HG02884 (cell line): ENCODE results near the gene MARK3.
A peak's percentile ranks its signal among the peaks of the same experiment; 100 is the strongest.
"Not testable (repeated sequence)": the region's sequence is repeated elsewhere in the genome, so short reads cannot be mapped to it uniquely, and the experiment has no call there.

ENCODE experiments used
- ATAC-seq: cut with Tn5 transposase; IDR thresholded peaks from one replicate; pipeline ENCODE4 v1.9.1; 2021; ENCODE audit warnings: mild to moderate bottlenecking, moderate library complexity; ENCODE audit not compliant: unreplicated experiment

MARK3 gene

DNA sequence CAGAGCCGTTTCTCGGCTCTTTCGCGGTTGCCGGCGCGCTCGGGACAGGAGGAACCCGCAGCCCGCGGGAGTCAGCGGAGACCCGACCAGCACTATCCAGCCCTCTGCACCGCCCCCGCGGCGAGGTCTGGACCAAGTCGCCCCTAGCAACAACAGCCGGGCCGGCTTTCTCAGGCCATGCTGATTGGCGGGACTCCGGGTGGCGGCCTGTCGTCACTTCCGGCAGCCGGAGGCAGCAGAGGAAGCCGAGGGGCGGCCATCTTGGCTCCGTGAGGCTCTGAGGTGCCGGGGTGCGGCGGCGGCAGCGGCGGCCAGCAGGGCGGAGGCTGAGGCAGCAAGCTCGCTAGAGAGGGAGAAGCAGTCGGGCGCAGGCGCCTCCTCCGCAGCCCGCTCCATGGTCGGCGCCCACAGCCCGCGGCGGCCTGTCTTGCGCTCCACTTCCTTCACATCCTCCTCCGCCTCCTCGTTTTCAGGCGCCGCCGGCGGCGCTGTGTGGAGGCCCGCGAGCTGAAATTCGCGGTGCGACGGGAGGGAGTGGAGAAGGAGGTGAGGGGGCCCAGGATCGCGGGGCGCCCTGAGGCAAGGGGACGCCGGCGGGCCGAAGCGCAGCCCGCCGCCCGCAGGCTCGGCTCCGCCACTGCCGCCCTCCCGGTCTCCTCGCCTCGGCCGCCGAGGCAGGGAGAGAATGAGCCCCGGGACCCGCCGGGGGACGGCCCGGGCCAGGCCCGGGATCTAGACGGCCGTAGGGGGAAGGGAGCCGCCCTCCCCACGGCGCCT, at the start of gene MARK3:
Gene MARK3 (plus strand): TSS at position 264 of the 777 bp plus-strand sequence. CDS start 615 bp downstream, outside the sequence.
- ATAC-seq, result peak; percentile 92

DNA sequence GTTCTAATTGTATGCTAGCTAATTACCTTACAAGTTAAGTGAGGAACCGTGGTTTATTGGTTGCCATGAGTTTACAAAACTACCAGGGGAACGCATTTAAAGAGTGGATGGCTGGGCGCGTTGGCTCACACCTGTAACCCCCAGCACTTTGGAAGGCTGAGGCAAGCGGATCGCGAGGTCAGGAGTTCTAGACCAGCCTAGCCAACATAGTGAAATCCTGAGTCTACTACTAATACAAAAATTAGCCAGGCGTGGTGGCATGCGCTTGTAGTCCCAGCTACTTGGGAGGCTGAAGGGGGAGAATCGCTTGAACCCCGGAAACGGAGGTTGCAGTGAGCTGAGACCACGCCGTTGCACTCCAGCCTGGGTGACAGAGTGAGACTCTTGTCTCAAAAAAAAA, 49.0 kb upstream of the MARK3 start:
- ATAC-seq, result no peak

DNA sequence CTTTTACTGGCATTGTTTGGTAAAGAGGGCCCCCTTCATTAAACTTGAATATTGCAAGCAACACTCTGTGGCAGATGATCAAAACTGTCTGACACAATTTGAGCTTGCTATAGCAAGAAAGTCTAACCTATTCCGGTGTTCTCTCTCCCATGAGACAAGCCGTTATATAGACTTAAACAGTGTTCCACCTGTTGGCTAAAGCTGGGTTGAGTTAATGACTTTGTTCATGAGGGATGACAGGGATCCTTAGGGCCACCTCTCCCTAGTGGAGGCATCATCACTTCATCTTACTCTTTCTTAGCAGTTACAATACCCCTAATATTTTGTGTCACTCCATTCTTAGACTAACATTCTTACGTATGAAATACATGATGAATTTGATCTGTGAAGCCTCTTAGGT, 47.4 kb upstream of the MARK3 start:
- ATAC-seq, result no peak

DNA sequence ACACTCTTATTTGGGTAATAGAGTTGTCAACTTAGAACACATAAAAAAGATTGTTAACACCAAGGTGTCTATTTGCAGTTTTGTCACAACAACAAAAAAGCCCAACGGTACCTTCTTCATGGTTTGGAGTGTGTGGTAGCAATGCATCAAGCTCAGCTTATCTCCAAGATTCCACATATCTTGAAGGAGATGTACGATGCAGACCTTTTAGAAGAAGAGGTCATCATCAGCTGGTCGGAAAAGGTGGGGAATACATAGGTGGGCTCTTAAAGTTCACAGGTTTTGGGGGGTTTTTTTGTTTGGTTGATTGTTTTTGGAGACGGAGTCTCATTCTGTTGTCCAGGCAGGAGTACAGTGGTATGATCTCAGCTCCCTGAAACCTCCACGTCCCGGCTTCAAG, 45.7 kb upstream of the MARK3 start:
- ATAC-seq, result no peak

DNA sequence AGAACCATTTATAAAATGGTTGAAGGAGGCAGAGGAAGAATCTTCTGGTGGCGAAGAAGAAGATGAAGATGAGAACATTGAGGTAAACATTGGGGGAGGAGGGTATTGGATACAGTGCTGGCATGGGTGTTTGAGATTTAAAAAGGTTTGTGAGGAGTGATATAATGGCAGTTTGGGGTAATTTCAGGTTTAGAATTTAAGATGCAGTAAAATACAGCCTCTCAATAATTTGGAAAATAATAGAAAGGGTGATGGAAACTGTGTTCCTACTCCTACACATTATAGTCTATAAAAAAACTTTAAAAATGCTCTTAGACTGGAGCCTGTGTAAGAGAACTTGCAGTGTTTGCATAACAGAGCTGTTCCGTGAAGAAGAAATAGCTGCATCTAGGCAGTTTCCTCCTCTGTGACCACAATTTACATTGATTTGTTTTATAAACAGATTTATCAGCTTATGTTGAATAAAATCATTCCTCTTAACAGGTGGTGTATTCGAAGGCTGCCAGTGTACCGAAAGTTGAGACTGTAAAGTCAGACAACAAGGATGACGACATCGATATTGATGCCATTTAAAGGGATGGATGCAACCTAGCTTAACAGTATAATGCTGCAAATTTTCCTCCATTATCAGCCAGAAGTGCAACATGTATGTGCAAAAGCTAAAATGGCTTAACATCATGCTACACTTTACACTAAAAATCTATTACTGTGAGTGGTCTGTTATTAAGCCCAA, 44.6 kb upstream of the MARK3 start:
- ATAC-seq, result no peak

DNA sequence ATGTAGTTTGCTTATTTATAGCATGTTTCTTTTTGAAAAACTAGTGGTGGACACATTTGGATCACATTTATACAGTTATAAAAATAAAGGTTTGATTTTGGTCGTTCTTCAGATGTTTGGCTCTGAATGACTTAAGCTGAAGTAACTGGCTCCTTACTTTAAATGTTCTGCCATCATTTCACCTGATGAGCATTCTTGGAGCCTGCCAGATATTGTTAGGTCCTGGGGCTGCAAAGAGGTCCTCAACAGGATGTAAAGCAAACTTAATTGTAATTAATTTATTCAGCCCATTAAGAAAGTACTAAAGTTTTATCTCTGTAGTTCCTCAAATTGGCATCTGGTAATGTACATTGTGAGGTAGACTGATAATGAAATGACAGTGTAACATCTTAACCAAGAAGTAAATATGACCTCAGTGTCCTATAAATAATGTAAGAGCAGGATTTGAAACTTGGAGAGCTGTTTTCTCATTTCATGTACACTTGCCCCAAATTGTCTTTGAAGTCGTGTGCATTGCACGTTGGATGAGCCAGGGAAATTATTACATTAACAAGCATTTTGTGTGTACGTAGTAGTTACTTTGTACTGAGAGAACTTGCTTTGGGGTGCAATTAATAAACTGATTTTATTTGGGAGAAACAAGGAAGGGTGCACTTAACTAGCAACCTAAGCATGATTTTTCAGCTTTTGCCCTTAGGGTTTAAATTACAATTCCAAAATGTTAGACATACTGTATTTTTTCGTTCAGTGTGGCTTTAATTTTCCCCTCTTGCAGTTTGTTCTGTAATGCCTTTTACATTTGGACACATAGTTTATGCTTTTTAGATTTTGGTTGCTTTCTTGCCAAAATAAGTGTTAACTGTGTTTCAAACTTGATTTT, 43.7 kb upstream of the MARK3 start:
- ATAC-seq, result no peak

DNA sequence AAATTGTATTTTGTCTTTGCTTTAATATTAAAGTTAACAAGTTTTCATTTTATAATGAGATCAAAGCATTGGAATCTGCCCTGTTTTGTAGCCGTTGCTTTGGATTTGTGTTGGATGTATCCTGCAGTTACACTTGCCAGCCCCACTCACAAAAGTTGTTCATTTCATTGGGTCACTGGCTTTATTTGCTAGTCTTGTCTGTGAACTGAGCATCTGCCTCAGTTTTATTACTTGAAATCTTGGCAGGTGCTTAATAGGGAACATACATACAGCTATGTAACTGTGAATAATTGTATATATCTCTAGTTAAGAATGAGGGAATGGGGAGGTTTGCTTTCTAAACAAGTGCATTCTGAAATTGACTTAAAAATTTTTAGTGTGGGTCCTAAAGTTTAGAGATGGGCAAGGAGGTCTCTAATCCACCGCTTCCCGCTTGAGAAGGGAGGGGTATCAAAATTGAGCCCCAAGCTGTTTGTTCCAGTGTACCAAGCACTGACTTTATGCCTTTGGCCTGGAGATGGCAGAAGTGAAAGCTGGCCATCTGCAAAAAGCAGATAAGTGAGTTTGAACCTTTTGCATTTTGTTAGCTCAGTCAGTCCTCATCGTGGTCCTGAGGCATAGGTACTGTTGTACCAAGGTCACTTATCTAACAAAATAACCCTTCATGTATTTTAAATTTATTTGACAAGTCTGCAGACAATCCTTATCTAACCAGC, 41.9 kb upstream of the MARK3 start:
- no peak for ATAC-seq

DNA sequence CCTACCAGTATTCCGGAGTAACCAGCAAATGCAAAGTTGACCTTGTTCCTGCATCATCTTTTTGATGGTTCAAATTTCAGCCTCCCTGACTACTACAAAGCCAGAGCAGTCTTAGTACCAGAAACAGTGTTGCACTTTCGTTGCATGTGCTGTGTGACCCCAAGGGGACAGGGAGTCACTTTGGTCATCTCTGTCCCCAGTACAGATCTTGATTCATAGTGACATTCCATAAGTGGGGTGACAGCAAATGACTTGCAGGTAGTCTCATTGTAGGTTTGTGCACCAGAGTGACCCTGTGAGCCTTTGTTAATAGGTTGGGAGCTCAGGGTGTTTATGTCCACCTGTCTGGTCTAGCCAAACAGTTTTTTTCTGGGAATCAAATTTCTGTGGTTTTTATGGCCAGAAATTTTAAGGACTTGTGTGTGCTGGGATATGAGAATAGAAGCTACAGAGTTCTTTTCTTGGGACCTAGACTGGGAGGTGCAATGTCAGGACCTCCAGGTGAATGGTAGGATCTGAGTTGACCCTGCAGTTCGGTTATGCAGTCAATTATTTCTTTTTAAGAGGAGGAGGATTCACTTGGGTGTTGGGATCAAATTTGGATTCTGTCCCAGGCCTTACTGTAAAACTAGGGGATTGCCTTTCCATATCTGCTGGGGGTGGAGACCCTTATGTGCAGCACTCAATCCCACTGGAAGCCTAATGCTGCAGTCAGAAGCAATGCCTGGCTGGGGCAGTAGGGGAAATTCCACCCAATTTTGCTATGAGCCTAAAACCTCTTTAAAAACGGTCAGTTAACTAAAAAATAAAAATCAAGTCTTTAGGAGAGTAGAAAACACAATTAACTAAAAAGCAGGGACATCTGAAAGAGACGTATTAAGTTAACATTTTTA, 41.1 kb upstream of the MARK3 start:
- no peak for ATAC-seq

DNA sequence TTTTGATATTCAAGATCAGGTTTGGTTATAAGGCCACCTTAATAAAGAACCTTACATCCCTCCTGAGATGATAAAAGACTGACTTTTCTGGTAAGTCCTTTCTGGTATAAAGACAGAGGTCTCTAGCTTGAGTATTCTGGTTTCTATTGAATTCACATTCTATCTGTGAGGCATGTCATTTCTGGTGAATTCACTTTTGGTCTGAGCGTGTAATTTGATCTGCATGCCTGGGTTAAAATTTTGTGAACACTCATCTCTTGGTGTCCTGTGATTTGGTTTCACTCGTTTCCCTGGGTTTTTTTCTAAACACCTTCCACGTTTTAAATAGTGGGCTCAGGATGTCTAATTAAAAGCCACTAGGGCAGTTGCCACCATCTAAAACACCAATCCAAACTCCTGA, 38.9 kb upstream of the MARK3 start:
- no peak for ATAC-seq

DNA sequence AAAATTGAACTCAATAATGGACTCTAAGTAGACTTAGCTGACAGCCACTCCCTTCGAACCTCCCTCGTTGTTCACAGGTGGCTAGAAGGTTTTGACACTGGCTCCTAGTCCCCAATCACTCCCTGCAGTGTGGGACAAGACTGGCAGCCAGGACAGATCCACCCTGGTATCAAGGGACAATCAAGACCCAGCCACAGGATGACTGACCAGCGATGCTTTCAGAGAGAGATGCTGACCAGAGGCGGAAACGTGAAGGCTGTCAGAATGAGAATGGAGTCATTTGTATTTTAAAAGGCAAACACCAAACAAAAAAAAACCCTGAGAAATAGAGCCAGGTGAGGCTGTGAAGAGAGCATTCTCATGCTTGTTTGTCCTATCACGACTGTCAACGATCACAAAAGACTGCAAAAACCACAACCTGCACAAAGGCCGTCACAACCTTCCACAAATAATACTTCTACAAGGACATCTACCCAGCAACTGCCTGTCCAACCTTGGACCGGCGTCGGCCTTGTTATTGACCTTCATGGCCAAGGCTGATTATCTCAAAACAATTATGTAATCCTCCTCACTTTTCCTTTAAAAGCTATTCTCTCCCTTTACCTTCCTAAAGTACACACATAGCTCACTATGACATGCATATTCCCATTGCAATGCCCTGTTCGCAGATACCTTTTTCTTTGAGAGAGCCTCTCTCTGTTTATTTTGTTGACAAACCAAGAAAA, 38.0 kb upstream of the MARK3 start:
- ATAC-seq, result no peak

DNA sequence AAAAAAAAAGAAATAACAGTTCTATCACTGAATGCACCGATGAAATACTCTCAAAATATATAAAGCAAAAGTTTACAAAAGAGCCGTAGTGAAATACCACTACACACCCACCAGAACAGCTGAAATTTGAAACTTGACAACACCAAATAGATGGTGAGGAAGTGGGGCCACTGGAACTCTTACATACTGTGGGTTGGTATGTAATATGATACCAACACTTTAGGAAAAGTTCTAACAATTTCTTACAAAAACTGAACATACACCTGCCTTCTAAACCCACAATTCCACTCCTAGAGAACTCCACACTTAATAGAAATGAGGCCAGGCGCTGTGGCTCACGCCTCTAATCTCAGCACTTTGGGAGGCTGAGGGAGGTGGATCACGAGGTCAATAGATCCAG, 37.1 kb upstream of the MARK3 start:
- no peak for ATAC-seq

DNA sequence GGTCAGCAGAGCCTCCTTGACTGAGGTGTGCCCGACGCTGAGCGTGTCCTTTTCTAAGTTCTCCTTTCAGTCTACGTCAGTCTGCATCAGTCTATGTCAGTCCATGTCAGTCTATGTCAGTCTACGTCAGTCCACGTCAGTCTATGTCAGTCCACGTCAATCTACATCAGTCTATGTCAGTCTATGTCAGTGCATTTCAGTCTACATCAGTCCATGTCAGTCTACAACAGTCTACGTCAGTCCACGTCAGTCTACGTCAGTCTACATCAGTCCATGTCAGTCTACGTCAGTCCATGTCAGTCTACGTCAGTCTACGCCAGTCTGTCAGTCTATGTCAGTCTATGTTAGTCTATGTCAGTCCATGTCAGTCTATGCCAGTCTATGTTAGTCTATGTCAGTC, 35.2 kb upstream of the MARK3 start:
- no peak for ATAC-seq

DNA sequence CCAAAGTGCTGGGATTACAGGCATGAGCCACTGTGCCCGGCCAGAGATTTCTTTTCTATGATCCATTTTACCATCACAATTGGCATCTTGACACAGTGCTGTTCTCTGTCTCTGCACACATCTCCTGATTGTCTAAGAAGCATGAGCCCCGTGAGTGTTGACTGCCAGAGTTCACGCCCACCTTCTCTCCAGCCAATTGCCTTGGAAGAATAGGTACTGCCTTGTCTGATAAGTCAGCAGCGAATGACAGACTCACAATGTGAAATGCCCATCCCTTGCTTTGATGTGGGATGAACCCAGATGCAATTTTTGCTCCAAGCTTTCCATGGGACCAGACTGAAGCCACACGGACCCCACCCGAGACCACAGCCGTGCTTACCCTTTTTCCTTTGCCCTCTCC, 31.9 kb upstream of the MARK3 start:
- ATAC-seq, result no peak

DNA sequence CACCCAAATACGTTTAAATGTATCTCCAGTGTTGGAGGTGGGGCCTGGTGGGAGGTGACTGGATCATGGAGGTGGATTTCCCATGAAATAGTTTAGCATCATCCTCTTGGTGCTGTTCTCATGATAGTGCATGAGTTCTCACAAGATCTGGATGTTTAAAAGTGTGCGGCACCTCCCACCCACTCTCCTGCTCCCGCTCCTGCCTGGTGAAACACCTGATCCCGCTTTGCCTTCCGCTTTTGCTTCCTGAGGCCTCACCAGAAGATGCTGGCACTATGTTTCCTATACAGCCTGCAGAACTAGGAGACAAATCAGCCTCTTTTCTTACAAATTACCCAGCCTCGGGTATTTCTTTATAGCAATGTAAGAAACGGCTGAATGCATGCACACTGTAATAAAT, 31.1 kb upstream of the MARK3 start:
- no peak for ATAC-seq

DNA sequence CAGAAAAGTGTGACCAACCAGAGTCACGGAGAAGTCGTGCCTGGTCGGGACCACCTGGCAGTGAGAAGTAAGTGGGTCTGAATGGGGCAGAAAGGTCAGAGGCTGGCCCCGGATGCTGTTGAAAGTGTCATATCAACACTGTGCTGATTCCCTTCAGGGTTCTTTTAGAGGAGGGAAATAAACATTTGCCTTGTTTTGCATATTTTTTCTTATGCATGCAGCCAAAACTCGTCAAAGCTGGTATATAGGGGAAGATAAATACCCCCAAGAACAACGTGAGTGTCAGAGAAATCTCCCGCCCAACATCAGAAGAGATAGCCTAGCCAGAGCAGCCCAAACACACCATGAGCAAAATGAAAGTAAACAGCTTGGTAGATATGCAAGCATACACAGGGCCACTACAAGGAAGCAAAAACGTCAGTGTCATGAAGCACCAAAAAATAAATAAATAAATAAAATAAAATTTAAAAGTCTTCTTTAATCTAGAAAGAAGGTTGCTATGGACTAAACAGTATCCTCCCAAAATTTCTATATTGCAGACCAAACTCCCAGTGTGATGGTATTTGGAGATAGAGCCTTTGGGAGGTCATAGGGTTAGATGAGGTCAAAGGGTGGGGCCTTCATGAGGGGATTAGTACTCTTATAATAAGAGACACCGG, 29.1 kb upstream of the MARK3 start:
- ATAC-seq, result no peak

DNA sequence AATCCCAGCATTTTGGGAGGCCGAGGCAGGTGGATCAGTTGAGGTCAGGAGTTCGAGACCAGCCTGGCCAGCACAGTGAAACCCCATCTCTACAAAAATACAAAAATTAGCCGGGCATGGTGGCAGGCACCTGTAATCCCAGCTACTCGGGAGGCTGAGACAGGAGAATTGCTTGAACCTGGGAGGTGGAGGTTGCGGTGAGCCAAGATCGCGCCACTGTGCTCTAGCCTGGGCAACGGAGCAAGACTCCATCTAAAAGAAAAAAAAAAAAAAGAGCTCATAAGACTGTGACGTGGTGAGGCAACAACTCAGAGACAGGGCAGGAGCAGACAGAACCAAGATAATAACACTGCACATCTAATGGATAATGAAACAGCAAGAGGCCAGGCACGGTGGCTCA, 27.7 kb upstream of the MARK3 start:
- not testable (repeated sequence) for ATAC-seq

DNA sequence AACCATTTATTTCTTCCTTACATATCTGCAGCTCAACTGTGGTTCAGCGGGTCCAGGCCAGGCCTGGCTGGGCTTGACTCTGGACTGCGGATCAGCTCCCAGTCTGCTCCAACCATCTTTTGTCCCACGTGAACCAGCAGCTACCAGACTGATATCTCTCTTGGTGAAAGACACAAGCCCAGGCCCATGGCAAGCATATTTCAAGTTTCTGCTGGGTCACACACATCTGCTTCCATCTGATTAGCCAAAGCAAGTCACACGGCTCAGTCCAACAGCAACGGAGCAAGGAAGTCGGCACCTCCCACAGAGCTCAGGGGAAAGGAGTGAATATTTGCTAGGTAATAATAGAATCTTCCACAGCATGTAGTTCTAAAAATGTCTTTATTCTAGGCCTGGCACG, 24.7 kb upstream of the MARK3 start:
- ATAC-seq, result no peak

DNA sequence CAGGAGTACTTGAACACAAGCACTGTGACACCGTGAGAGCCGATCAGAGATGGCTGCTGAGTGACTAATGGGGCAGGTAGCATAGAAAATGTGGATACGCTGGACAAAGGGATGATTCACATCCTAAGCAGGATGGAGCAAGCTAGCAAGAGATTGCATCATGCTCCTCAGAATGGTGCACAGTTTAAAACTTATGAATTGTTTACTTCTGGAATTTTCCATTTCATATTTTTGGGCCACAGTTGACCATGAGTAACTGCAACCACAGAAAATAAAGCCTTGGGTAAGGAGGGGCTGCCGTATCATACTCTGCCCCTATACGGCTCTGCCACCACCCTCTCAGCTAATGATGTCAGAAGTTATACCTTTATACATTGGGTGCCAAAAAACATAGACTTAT, 23.3 kb upstream of the MARK3 start:
- no peak for ATAC-seq

DNA sequence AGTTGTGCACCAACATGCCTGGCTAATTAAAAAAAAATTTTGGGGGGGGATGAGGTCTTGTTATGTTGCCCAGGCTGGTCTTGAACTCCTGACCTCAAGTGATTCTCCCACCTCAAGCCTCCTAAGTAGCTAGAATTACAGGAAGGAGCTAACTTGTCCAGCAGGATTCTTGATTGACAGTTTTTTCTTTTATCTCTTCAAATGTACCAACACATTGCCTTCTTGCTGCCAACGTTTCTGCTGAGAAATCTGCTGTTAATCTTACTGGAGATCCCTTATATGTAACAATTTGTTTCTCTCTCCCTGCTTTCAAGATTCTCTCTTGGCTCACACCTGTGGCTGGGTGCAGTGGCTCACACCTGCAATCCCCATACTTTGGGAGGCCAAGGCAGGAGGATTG, 22.4 kb upstream of the MARK3 start:
- no peak for ATAC-seq
